ENCODE results near the gene AFF2. TPM values are rescaled to one million over a fixed set of nuclear protein-coding genes. Genes with fewer than 3 reads are reported as not detected.

Gene AFF2
- polyA plus RNA-seq, 2 donors, result 0.01 to 0.02 TPM

DNA sequence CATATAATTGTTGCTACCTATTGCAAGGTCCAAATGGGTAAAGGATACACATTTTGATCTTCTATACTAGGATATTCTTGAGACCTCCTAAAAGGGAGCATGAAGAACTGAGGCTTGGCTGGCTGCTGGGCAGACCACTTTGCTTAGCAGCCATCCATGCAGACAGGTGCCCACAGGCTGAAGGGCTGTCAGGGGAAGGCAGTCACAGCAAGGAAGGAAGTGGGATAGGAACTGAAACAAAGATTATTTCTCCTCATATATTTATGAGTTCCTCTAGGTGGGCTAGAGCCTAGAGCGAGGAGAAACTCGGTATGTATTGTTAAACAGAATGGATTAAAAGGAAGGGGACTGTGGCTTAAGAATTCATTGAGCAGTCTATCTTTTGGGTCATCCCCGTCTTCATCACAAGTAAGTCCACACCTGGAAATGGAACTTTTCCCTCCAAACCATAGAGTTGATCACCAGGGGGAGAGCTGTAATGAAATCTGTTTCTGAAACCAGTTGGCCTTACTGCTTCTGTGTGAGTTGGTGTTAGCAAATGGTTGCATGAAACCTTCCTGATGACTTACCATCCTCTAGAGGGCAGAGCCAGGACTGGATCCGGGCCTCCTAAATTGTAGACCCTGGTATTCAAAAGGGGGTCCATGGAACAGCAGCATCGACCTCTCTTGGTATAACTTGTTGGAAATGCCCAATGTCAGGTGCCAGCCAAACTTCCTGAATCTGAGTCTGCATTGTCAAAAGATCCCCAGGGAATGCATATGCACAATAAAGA is 42.3 kb downstream of the AFF2 start:
- Histone ChIP-seq H3K4me3 (ENCODE audit: low read depth in 1 of 2, low read length in 2 of 2) (no peak overlapping the region), H3K27me3 (ENCODE audit: control insufficient read depth in 1 of 2, insufficient read depth in 2 of 2, low read length in 2 of 2) (no peaks in the 10 kb centered on the region), H3K9me3 (ENCODE audit: control insufficient read depth in 2 of 2, insufficient read depth in 1 of 2, low read depth in 1 of 2, low read length in 1 of 2) (no peaks in the 10 kb centered on the region), H3K36me3 (ENCODE audit: control insufficient read depth in 2 of 2, insufficient read depth in 2 of 2, low read length in 1 of 2) (no peaks in the 10 kb centered on the region), H3K27ac (ENCODE audit: low read depth in 2 of 2, low read length in 1 of 2) (no peak overlapping the region), H3K4me1 (ENCODE audit: control insufficient read depth in 2 of 2, insufficient read depth in 2 of 2, low read length in 1 of 2) (no peaks in the 10 kb centered on the region)
- 71 to 79% methylated on average over 5 of the region's 5 CpGs for WGBS, 2 donors

DNA sequence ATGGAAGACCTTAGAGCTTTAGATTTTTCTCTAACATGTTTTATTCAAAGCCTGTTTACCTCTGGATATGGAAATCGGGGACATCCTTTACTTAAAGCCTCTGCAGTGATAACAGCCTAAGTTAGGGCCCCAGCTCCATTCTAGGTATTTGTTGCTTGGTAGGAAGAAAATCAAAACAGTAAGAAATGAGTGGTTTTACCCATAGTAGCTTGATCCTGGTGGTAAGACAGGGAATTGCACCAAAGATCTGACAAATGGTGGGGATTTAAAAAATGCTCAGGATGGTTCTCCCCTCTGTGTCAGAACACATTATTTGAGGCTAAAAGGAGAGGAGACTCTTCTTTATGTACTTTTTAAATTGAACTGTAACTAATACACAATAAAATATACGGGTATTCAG is 52.4 kb downstream of the AFF2 start:
- Histone ChIP-seq H3K4me3 (ENCODE audit: low read depth in 1 of 2, low read length in 2 of 2) (no peak overlapping the region), H3K4me1 (ENCODE audit: control insufficient read depth in 2 of 2, insufficient read depth in 2 of 2, low read length in 1 of 2) (no peaks in the 10 kb centered on the region), H3K36me3 (ENCODE audit: control insufficient read depth in 2 of 2, insufficient read depth in 2 of 2, low read length in 1 of 2) (no peaks in the 10 kb centered on the region), H3K9me3 (ENCODE audit: control insufficient read depth in 2 of 2, insufficient read depth in 1 of 2, low read depth in 1 of 2, low read length in 1 of 2) (no peaks in the 10 kb centered on the region), H3K27me3 (ENCODE audit: control insufficient read depth in 1 of 2, insufficient read depth in 2 of 2, low read length in 2 of 2) (no peaks in the 10 kb centered on the region), H3K27ac (ENCODE audit: low read depth in 2 of 2, low read length in 1 of 2) (no peak overlapping the region)
- WGBS, 2 donors, result 54 to 75% methylated on average over 2 of the region's 2 CpGs

DNA sequence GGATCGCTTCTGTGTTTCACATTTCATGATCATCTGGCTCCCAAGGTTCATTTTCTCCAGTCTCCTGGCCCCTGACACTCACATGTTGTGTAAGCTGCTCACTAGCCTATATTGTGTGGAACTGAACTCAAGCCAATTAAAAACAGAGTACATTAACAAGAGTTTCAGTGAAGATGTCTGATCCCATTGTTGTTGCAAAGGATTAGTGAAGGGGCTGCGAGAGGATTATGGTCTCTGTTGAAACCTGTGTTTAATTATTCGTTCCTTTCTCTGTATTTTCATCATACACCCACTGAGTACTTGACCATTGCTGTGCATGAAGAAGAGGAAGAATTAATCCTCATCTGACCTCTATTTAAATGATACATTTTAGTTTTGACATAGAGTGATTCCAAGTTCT is 54.7 kb downstream of the AFF2 start:
- no peaks in the 10 kb centered on the region for H3K9me3 ChIP-seq (ENCODE audit: control insufficient read depth in 2 of 2, insufficient read depth in 1 of 2, low read depth in 1 of 2, low read length in 1 of 2)
- no peaks in the 10 kb centered on the region for H3K4me1 ChIP-seq (ENCODE audit: control insufficient read depth in 2 of 2, insufficient read depth in 2 of 2, low read length in 1 of 2)
- WGBS, 2 donors, result 65 to 67% methylated on average over 3 of the region's 3 CpGs
- no peaks in the 10 kb centered on the region for H3K36me3 ChIP-seq (ENCODE audit: control insufficient read depth in 2 of 2, insufficient read depth in 2 of 2, low read length in 1 of 2)
- no peak overlapping the region for H3K4me3 ChIP-seq (ENCODE audit: low read depth in 1 of 2, low read length in 2 of 2)
- no peak overlapping the region for H3K27ac ChIP-seq (ENCODE audit: low read depth in 2 of 2, low read length in 1 of 2)
- H3K27me3 ChIP-seq (ENCODE audit: control insufficient read depth in 1 of 2, insufficient read depth in 2 of 2, low read length in 2 of 2), result no peaks in the 10 kb centered on the region

DNA sequence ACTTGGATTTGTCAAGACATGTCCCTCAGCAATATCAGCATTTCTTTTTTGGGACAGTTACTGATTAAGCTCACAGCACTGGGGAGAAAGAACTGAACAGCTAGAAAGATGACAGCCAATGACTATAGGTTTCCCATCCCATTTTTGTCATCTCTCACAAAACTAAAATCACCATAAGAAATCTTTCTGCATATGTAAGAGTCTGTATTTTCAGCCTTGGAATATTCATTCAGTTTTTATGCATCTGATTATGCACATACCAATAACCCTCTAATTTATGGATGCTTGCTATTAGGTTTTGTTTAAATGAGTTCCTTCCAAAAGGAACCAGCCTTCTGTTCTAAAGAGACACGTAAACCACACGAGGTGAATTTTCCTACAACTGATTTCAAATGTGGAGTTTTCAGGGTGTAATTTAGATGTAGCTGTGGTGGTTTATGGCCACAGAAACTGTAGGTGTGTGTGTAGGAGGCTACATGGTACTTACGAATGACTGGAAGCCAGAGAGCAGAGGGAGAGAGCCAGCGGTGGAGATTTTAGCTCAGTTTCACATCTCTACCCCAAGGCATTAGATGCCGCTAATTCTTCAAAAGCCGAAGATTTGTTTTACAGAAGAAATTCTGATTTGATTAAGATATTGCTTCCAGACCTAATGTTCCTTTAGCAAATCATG is 55.3 kb downstream of the AFF2 start:
- Histone ChIP-seq H3K4me3 (ENCODE audit: low read depth in 1 of 2, low read length in 2 of 2) (no peak overlapping the region), H3K4me1 (ENCODE audit: control insufficient read depth in 2 of 2, insufficient read depth in 2 of 2, low read length in 1 of 2) (no peaks in the 10 kb centered on the region), H3K36me3 (ENCODE audit: control insufficient read depth in 2 of 2, insufficient read depth in 2 of 2, low read length in 1 of 2) (no peaks in the 10 kb centered on the region), H3K27ac (ENCODE audit: low read depth in 2 of 2, low read length in 1 of 2) (no peak overlapping the region), H3K27me3 (ENCODE audit: control insufficient read depth in 1 of 2, insufficient read depth in 2 of 2, low read length in 2 of 2) (no peaks in the 10 kb centered on the region), H3K9me3 (ENCODE audit: control insufficient read depth in 2 of 2, insufficient read depth in 1 of 2, low read depth in 1 of 2, low read length in 1 of 2) (no peaks in the 10 kb centered on the region)
- WGBS, 2 donors, result 74 to 82% methylated on average over 6 of the region's 6 CpGs

DNA sequence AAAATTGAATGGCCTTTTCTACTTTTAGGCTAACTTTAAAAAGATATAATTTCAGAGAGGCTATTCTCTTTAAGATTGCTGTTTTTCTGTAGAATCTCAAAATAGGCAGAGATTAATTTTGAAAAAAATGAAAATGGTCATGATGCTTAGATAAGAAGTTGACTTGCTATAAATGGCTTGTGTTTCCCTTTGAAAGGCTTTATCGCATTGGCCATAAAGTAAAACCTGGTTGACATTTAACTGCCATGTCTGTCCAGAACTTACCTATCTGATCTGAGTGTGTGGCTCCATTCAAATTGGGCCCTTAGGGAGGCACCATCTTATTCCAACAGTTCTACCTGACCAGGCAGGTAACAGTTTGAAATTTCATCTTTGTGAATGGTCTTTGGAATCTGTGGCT is 56.1 kb downstream of the AFF2 start:
- no peaks in the 10 kb centered on the region for H3K36me3 ChIP-seq (ENCODE audit: control insufficient read depth in 2 of 2, insufficient read depth in 2 of 2, low read length in 1 of 2)
- no peaks in the 10 kb centered on the region for H3K9me3 ChIP-seq (ENCODE audit: control insufficient read depth in 2 of 2, insufficient read depth in 1 of 2, low read depth in 1 of 2, low read length in 1 of 2)
- H3K4me3 ChIP-seq (ENCODE audit: low read depth in 1 of 2, low read length in 2 of 2), result no peak overlapping the region
- H3K4me1 ChIP-seq (ENCODE audit: control insufficient read depth in 2 of 2, insufficient read depth in 2 of 2, low read length in 1 of 2), result no peaks in the 10 kb centered on the region
- no peaks in the 10 kb centered on the region for H3K27me3 ChIP-seq (ENCODE audit: control insufficient read depth in 1 of 2, insufficient read depth in 2 of 2, low read length in 2 of 2)
- no peak overlapping the region for H3K27ac ChIP-seq (ENCODE audit: low read depth in 2 of 2, low read length in 1 of 2)
- 86 to 97% methylated on average over 1 of the region's 1 CpG for WGBS, 2 donors

DNA sequence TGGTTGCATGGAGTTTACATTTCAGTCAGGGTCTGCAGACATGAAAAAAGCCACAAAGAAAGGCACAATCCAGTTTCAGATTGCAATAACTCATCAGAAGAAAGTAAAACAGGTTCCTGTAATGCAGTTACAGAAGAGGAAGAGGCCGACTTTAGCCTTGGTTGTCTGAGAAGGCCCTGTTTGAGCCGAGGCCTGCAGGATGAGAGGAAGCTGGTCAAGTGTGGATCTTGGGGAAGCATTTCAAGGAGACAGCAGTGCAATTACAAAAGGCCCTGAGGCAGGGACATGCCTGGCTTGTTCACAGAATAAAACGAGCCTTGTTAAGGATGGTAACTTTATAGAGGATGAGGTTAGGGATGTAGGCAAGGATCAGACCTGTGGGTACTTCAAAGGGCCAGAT is 62.4 kb downstream of the AFF2 start:
- no peak overlapping the region for H3K27ac ChIP-seq (ENCODE audit: low read depth in 2 of 2, low read length in 1 of 2)
- WGBS, 2 donors, result 40 to 56% methylated on average over 3 of the region's 3 CpGs
- no peaks in the 10 kb centered on the region for H3K27me3 ChIP-seq (ENCODE audit: control insufficient read depth in 1 of 2, insufficient read depth in 2 of 2, low read length in 2 of 2)
- H3K36me3 ChIP-seq (ENCODE audit: control insufficient read depth in 2 of 2, insufficient read depth in 2 of 2, low read length in 1 of 2), result no peaks in the 10 kb centered on the region
- H3K9me3 ChIP-seq (ENCODE audit: control insufficient read depth in 2 of 2, insufficient read depth in 1 of 2, low read depth in 1 of 2, low read length in 1 of 2), result no peaks in the 10 kb centered on the region
- H3K4me1 ChIP-seq (ENCODE audit: control insufficient read depth in 2 of 2, insufficient read depth in 2 of 2, low read length in 1 of 2), result no peaks in the 10 kb centered on the region
- H3K4me3 ChIP-seq (ENCODE audit: low read depth in 1 of 2, low read length in 2 of 2), result no peak overlapping the region

DNA sequence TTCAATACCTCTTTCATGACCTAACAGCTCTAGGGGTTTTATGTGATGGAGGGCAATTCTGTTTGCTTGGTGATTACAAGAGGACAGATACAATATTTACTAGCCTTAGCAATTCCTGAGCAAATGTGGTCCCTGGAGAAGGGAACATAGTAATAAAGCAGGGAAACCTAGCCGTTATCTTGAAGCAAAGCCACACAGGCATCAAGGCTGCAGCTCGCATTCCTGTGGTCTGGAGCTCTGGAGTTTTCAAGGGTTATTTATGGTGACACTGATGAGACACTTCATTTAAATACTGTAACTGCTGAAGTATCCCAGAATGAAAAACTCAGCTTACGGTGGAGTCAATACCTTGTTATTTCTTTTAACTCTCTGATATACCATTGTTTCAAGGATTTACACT is 66.8 kb downstream of the AFF2 start:
- no peaks in the 10 kb centered on the region for H3K9me3 ChIP-seq (ENCODE audit: control insufficient read depth in 2 of 2, insufficient read depth in 1 of 2, low read depth in 1 of 2, low read length in 1 of 2)
- no peak overlapping the region for H3K4me3 ChIP-seq (ENCODE audit: low read depth in 1 of 2, low read length in 2 of 2)
- no peaks in the 10 kb centered on the region for H3K27me3 ChIP-seq (ENCODE audit: control insufficient read depth in 1 of 2, insufficient read depth in 2 of 2, low read length in 2 of 2)
- WGBS, 2 donors, result 49 to 61% methylated on average over 3 of the region's 3 CpGs
- no peaks in the 10 kb centered on the region for H3K4me1 ChIP-seq (ENCODE audit: control insufficient read depth in 2 of 2, insufficient read depth in 2 of 2, low read length in 1 of 2)
- H3K27ac ChIP-seq (ENCODE audit: low read depth in 2 of 2, low read length in 1 of 2), result no peak overlapping the region
- no peaks in the 10 kb centered on the region for H3K36me3 ChIP-seq (ENCODE audit: control insufficient read depth in 2 of 2, insufficient read depth in 2 of 2, low read length in 1 of 2)

DNA sequence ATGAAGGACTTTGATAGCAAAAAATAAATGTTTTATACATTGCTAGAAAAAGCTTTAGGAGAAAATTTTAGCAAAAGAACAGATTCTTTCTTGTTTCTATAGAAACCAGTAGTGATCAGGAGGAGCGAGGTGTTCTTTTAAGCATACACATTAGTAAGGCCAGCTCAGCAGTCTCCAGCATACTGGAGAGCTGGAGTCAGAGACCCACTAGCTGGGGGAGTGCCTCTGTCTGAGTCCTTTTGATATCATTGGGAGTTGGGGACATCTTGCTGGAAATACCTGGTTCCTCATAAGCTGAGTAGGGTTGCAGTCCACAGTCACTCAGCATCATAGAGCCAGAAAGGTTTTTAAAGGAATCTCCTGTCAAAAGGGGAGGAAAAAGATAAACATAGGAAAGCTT is 67.4 kb downstream of the AFF2 start:
- Histone ChIP-seq H3K36me3 (ENCODE audit: control insufficient read depth in 2 of 2, insufficient read depth in 2 of 2, low read length in 1 of 2) (no peaks in the 10 kb centered on the region), H3K27me3 (ENCODE audit: control insufficient read depth in 1 of 2, insufficient read depth in 2 of 2, low read length in 2 of 2) (no peaks in the 10 kb centered on the region), H3K4me3 (ENCODE audit: low read depth in 1 of 2, low read length in 2 of 2) (no peak overlapping the region), H3K27ac (ENCODE audit: low read depth in 2 of 2, low read length in 1 of 2) (no peak overlapping the region), H3K4me1 (ENCODE audit: control insufficient read depth in 2 of 2, insufficient read depth in 2 of 2, low read length in 1 of 2) (no peaks in the 10 kb centered on the region), H3K9me3 (ENCODE audit: control insufficient read depth in 2 of 2, insufficient read depth in 1 of 2, low read depth in 1 of 2, low read length in 1 of 2) (no peaks in the 10 kb centered on the region)
- WGBS, 2 donors, result 46 to 69% methylated on average over 1 of the region's 1 CpG

DNA sequence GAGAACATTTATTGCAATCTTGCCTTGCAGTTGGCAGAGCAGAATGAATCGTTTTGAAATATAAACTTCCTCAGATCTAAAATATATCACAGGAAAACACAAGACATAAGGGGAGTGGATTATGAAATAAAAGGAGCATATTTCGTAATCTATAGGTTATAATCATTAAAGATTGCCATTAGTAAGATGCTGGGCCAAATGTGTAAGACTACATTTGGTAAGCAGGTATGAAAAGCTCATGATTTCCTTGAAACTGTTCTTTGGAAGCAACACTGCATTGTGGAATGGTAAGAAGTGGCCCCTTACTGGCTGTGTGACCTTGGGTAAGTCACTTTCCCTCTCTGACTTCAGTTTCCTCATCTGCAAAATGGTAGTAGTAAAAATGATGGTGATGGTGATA is 68.3 kb downstream of the AFF2 start:
- WGBS, 2 donors, result 41 to 59% methylated on average over 2 of the region's 2 CpGs

DNA sequence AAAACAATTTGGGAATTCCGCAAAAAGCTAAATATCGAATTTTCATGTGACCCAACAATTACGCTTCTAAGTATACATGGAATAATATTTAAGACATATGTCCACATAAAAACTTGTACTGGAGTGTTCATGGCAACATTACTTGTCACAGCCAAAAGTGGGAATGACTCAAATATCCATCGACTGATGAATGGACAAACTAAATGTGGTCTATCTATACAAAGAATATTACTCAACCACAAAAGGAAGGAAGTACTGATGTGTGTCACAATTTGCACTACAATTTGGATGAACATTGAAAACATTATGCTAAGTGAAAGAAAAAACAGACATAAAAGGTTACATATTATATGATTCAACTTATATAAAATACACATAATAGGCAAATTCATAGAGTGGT is 71.9 kb downstream of the AFF2 start:
- H3K9me3 ChIP-seq (ENCODE audit: control insufficient read depth in 2 of 2, insufficient read depth in 1 of 2, low read depth in 1 of 2, low read length in 1 of 2), result no peaks in the 10 kb centered on the region
- 84 to 88% methylated on average over 4 of the region's 4 CpGs for WGBS, 2 donors
- no peaks in the 10 kb centered on the region for H3K4me1 ChIP-seq (ENCODE audit: control insufficient read depth in 2 of 2, insufficient read depth in 2 of 2, low read length in 1 of 2)
- H3K4me3 ChIP-seq (ENCODE audit: low read depth in 1 of 2, low read length in 2 of 2), result no peak overlapping the region
- no peak overlapping the region for H3K27ac ChIP-seq (ENCODE audit: low read depth in 2 of 2, low read length in 1 of 2)
- H3K27me3 ChIP-seq (ENCODE audit: control insufficient read depth in 1 of 2, insufficient read depth in 2 of 2, low read length in 2 of 2), result no peaks in the 10 kb centered on the region
- no peaks in the 10 kb centered on the region for H3K36me3 ChIP-seq (ENCODE audit: control insufficient read depth in 2 of 2, insufficient read depth in 2 of 2, low read length in 1 of 2)

More for the DNA sequence above, 68.3 kb downstream of the AFF2 start:
- no peaks in the 10 kb centered on the region for H3K36me3 ChIP-seq (ENCODE audit: control insufficient read depth in 2 of 2, insufficient read depth in 2 of 2, low read length in 1 of 2)
- no peak overlapping the region for H3K27ac ChIP-seq (ENCODE audit: low read depth in 2 of 2, low read length in 1 of 2)
- no peak overlapping the region for H3K4me3 ChIP-seq (ENCODE audit: low read depth in 1 of 2, low read length in 2 of 2)
- no peaks in the 10 kb centered on the region for H3K9me3 ChIP-seq (ENCODE audit: control insufficient read depth in 2 of 2, insufficient read depth in 1 of 2, low read depth in 1 of 2, low read length in 1 of 2)
- no peaks in the 10 kb centered on the region for H3K27me3 ChIP-seq (ENCODE audit: control insufficient read depth in 1 of 2, insufficient read depth in 2 of 2, low read length in 2 of 2)
- H3K4me1 ChIP-seq (ENCODE audit: control insufficient read depth in 2 of 2, insufficient read depth in 2 of 2, low read length in 1 of 2), result no peaks in the 10 kb centered on the region
